PFSK-1 (cell line): ENCODE data around the gene TNPO1.
A peak's percentile ranks its signal among the peaks of the same experiment; 100 is the strongest.

ENCODE experiments used
- POLR2AphosphoS5 ChIP-seq: IDR thresholded peaks from 2 replicates; pipeline ENCODE4 v1.6.1; 2012; ENCODE audit warnings: low read depth, mild to moderate bottlenecking, control low read depth, low read length, moderate library complexity
- SIN3A ChIP-seq: IDR thresholded peaks from 2 replicates; pipeline ENCODE4 v1.6.1; 2012; ENCODE audit warnings: mild to moderate bottlenecking, low read length, moderate library complexity, borderline replicate concordance; ENCODE audit not compliant: insufficient read depth

DNA sequence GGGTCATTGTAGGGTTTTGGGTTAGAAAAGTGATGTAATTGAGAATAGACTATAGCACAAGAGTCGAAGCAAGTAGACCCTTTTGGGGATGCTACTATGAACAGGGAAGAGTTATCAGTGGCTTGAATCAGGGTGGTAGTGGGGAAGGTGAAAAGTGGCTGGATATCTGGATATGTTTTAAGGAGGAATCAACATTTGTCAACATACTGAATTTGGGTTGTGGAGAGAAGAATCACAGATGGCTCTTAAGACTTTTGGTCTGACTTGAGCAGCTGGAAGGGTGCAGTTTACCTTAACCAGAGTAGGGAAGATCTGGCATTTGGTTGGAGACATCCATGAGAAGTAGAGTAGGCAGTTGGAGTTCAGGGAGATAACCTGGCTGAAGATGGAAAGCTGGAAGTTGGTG is 100.9 kb downstream of the TNPO1 start:
- TF ChIP-seq POLR2AphosphoS5 (peak; percentile 51), SIN3A (no peak)
